ENCODE data around the gene PPP2R5C.
A peak's percentile ranks its signal among the peaks of the same experiment; 100 is the strongest.

Gene PPP2R5C

DNA sequence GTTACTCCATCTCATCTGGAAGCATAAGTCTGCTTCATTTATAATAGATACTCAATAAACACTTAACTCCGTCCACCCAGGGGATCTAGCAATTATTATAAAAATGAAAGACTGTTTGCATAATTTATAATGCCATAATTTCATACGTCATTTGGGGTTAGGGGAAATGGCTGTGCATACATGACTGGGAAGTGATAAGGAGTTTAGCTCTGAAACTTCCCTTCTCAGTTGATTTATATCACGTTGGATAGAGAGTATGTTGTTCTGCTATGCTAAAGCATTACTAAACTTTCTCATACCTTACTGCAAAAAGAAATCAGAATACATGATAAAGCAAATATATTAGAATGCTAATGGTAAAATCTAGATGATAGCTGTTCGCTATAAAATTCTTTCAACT is 112.5 kb downstream of the PPP2R5C start:
- Mint-ChIP-seq H3K9me3 (peaks cover 8% of the 10 kb centered on the region), H3K36me3 (ENCODE audit: low read depth) (peaks cover 46% of the 10 kb centered on the region), H3K4me3 (no peak overlapping the region), H3K4me1 (peaks cover 48% of the 10 kb centered on the region), H3K27ac (no peak overlapping the region), H3K27me3 (ENCODE audit: low read depth, poor library complexity) (no peaks in the 10 kb centered on the region)
- DNase-seq: no peak
- TF ChIP-seq, protein P1, sequence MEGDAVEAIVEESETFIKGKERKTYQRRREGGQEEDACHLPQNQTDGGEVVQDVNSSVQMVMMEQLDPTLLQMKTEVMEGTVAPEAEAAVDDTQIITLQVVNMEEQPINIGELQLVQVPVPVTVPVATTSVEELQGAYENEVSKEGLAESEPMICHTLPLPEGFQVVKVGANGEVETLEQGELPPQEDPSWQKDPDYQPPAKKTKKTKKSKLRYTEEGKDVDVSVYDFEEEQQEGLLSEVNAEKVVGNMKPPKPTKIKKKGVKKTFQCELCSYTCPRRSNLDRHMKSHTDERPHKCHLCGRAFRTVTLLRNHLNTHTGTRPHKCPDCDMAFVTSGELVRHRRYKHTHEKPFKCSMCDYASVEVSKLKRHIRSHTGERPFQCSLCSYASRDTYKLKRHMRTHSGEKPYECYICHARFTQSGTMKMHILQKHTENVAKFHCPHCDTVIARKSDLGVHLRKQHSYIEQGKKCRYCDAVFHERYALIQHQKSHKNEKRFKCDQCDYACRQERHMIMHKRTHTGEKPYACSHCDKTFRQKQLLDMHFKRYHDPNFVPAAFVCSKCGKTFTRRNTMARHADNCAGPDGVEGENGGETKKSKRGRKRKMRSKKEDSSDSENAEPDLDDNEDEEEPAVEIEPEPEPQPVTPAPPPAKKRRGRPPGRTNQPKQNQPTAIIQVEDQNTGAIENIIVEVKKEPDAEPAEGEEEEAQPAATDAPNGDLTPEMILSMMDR (IDR thresholded peaks at IDR 0.05): no peak

DNA sequence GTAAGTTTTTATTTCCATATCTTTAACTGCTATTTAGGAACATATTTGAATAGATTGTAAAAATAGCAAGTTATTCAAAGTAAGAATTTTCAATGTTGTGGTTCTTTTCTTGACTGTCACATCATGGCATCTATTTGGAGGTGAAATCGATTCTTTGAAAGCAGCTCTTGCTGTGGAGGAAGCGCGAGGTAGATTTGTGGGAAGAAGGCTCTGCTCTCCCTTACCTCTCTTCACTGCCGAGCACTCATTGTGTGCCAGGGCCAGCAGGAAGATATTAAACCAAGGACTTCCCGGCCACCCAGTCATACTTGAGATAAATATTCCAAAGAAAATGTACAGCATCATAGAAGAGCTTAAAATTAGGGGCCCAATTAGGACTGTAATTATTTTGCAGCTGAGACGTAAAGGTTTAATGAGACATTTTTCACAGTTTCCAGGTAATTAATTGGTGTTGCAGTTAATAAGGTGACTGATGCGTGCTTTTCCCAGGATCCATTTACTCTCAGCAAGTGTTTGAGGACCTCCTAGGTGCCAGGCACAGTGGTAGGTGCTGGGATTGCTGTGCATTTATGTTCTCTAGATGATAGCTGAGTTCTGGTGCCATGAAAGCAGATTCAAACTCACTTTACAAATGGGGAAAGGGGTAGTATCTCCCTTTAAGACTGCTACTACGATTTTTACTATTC is 113.7 kb downstream of the PPP2R5C start:
- Mint-ChIP-seq H3K27ac (peak overlapping the region; percentile 90), H3K36me3 (ENCODE audit: low read depth) (peaks cover 39% of the 10 kb centered on the region), H3K4me3 (no peak overlapping the region), H3K27me3 (ENCODE audit: low read depth, poor library complexity) (peaks cover 7% of the 10 kb centered on the region), H3K9me3 (peaks cover 8% of the 10 kb centered on the region), H3K4me1 (peaks cover 53% of the 10 kb centered on the region)
- TF ChIP-seq, protein P1 (IDR thresholded peaks at IDR 0.05): no peak
- no peak for DNase-seq

DNA sequence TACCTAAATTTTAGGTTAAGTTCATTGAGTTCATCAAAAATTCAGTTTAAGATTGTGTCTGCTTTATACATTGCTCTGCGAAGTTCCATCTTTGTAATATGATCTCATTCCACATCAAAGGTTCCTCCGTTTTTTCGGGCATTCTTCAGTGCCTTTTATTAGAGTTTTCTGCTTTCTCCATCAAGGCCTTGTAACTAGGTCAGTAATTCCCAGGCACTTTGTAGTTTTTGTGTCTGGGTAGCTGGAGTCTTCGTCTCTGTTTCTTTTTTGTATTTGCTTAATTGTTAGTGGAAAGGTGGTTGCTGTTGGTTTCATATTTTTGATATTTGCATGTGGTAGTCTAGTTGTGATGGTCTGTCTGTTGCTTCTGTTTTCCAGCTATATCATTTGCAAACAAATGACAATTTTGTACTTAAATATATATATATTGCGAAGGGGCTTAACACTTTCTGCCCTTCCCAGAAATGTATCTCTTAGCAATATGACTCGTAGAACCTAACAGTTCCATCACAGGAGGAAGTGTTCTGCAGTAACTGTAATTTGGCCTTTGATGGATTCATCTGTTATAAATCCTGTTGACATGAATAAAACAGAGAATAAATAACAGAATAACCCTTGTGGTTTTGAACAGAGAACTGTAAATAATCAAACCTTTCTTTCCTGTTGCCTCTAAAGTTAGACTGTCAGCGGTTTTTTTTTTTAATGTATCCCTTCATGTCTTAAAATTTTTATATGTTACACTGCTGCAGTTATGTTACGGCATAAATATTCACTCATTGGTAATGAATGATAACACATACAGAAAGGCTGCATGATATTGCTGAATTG is 114.4 kb downstream of the PPP2R5C start:
- Mint-ChIP-seq H3K27ac (peak overlapping the region; percentile 49), H3K9me3 (peaks cover 8% of the 10 kb centered on the region), H3K4me3 (peak overlapping the region; percentile 19), H3K36me3 (ENCODE audit: low read depth) (peaks cover 34% of the 10 kb centered on the region), H3K27me3 (ENCODE audit: low read depth, poor library complexity) (peaks cover 7% of the 10 kb centered on the region), H3K4me1 (peaks cover 53% of the 10 kb centered on the region)
- TF ChIP-seq, protein P1 (IDR thresholded peaks at IDR 0.05): no peak
- no peak for DNase-seq

DNA sequence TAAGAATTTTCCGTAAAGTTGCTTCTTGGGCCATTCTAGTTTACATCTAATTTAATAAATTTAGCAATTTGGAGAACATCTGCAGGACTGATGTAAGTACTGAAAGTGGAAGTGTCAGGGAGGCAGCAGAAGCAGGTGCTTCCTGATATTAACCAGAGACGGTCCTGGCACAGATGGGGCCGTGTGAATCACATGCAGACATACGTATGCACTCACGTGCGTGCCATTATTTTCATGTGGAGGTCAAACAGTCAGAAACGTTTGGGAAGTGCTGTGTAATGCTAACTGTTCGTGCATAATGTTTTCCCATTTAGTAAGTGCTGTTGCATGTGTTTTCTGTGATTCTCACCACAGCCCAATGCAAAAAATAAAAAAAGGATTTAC is 115.0 kb downstream of the PPP2R5C start:
- no peak for DNase-seq
- no peak overlapping the region for H3K4me3 Mint-ChIP-seq
- no peak overlapping the region for H3K27ac Mint-ChIP-seq
- H3K4me1 Mint-ChIP-seq: peaks cover 53% of the 10 kb centered on the region
- H3K9me3 Mint-ChIP-seq: peaks cover 8% of the 10 kb centered on the region
- H3K36me3 Mint-ChIP-seq (ENCODE audit: low read depth): peaks cover 32% of the 10 kb centered on the region
- H3K27me3 Mint-ChIP-seq (ENCODE audit: low read depth, poor library complexity): peaks cover 7% of the 10 kb centered on the region
- TF ChIP-seq, protein P1 (IDR thresholded peaks at IDR 0.05): no peak

DNA sequence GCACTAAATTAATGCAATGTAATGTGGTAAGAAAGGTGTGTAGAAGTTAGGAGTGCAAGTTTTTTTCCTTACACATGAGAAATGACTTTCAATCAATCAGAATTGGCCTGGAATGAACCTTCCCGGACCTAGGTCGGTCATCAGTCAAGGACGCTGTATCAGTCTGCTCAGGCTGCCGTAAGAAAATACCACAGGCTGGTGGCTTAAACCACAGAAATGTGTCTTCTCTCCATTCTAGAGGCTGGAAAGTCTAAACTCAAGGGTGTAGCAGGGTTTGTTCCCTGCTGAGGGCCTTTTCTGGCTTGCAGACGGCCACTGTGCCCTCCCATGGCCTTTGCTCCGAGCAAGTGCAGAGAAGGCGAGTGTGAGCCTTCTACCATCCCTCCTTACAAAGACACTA is 116.3 kb downstream of the PPP2R5C start:
- TF ChIP-seq, protein P1 (IDR thresholded peaks at IDR 0.05): no peak
- H3K36me3 Mint-ChIP-seq (ENCODE audit: low read depth): peaks cover 35% of the 10 kb centered on the region
- H3K4me3 Mint-ChIP-seq: no peak overlapping the region
- H3K4me1 Mint-ChIP-seq: peaks cover 53% of the 10 kb centered on the region
- H3K27ac Mint-ChIP-seq: peak overlapping the region; percentile 14
- DNase-seq: no peak
- peaks cover 7% of the 10 kb centered on the region for H3K27me3 Mint-ChIP-seq (ENCODE audit: low read depth, poor library complexity)
- H3K9me3 Mint-ChIP-seq: peaks cover 6% of the 10 kb centered on the region
